EL (cell line): ENCODE data around the gene MBD3.

Experiments used
- DNase-seq: peaks from one replicate; pipeline ENCODE4 v3.0.0-alpha.2; 2016

The MBD3 gene

DNA sequence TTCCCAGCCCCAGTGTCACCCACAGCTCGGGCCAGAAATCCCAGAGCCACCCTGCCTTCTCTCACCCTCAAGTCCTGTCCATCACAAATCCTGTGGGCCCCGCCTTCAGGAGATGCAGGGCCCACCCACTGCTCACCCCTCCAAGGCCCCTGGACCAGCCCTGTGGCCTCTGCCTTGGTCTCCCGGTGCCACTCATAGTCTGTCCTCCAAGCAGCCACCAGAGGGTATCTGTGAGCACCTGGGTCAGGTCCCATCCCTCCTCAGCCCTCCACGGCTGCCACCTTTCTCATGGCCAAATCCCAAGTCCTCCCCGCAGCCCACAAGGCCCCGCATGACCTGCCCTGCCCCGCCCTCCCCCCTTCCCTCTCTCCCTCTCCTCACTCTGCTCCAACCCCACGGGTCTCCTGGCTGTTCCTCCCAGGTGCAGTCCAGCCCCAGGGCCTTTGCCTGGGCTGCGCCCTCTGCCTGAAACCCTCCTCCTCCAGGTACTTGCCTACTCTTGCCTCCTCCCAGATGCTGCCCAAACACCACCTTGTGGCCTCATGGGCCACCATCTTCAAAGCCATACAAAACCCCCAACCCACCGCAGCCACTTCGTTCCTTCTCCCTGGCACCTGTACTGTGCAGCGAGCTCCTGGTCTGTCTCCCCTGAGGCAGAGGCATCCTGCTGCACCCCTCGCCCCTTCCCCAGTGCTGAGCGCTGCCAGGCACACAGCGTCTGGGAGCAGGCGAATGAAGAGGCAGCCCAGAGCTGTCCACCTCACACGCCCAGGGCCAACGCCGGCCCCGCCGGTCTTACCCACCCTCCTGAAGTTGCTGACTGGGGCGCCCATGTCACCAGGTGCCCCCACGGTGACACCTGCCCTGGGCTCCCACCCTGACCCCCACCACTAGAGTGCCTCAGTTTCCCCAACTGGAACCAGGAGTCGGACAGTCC, 25.8 kb upstream of the MBD3 start:
- peak; percentile 30 for DNase-seq

DNA sequence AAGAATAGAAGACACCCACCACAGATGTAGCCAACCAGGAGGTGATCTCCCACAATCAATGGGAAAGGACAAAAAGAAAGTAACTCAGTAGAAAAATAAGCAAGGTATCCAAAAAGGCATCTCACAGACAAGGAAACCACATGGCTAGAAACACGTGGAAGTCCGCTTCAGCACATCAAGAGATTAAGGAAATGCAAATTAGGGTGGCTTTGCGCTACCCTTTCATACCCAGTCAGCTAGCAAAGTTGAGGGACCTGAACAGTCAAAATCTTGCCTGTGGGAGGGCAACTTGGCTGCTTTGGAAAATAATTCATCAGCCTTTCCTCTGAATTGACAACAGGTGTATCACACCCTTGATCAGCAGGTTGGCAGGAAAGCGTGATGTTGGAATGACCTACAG, 24.2 kb upstream of the MBD3 start:
- no peak for DNase-seq

DNA sequence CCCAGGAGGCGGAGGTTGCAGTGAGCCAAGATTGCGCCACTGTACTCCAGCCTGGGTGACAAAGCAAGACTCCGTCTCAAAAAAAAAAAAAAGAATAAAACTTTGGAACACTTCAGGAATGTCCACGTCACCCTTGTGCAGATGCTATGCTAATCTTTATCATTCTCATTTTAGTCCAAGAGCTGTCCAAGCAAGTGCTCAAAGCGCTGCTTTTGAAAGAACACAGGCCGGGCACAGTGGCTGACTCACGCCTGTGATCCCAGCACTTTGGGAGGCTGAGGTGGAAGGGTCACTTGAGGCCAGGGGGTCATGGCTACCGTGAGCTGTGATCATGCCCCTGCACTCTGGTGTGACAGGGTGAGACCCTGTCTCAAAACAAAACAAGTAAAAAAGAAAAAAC, 23.7 kb upstream of the MBD3 start:
- peak; percentile 60 for DNase-seq

DNA sequence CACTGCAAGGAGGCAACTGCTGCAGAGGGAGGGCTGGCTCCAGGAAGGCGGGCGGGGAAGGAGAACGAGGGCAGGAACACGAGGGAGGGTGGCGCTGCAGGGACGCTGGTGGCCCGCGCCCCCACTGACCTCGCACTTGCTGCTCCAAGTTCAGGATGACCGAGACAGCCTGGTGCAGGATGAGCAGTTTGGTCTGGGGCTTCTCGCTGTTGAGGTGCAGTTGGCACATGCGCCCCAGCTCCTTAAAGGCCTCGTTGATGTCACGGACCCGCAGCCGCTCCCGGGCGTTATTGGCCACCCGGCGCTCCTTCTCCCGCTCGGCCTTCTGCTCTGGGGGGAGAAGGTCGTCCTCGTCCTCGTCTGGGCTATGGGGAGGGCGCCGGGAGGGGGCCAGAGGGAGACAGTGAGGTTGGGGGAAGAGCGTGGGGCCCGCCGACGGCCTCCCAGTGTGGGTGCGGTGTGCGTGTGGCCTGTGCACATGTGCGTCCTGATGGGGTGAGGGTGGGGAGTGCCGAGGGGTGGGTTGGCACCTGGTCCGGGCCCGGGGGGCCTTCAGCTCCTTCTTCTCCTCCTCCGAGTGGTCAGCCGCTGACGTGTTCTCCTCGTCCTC, 22.6 kb upstream of the MBD3 start:
- no peak for DNase-seq

DNA sequence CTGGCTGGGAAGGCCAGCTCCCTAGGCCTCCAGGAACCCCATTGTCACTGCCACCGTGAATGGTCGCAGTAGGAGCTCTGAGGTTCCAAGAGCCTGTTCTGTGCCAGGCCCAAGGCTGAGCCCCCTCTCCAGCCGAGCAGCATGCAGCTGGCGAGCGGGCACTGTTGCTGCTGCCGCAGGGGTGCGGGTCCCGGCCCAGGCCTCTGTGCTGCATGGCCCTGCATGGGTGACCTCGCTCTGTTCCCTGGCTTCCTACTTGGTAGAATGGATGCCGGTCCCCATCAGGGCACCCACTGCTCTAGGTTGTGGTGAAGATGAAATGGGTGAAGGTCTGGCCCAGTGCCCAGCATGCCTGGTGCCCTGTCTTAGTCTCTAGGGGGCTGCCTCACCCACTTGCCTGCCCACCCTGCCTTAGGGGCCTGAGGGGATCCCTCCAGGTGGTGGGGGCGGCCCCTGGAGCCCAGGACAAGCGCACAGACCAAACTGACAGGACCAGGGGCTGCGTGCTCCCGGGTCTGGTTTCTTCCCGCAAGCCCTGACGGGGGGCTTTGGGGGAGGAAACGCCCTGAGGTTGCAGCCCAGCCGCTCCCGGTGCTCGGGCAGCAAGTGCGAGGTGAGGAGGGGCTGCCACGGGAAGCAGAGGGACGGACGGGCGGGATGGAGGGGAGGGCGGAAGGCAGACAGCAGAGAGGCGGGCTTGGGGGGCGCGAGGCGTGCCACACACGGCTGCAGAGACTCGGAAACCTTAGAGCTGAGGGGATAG, 21.3 kb upstream of the MBD3 start:
- no peak for DNase-seq

DNA sequence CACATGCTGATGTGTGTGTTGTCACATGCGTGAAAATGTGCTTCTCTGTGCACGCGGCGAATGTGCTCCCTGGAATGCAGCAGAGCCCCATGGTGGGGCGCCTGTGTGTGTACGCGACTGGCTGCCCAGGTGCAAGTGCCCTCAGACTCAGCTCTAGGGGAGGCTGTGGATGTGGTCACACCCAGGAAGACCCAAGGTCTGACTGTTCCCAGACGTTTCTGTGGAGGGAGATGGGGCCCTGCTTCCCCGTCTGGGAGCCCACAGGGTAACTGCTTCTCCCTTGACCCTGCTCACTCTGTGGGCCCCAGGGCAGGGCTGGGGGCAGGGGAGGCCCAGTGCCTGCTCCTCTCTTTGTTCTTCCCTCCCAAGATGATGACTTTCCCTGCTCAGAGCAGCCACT, 20.5 kb upstream of the MBD3 start:
- no peak for DNase-seq

DNA sequence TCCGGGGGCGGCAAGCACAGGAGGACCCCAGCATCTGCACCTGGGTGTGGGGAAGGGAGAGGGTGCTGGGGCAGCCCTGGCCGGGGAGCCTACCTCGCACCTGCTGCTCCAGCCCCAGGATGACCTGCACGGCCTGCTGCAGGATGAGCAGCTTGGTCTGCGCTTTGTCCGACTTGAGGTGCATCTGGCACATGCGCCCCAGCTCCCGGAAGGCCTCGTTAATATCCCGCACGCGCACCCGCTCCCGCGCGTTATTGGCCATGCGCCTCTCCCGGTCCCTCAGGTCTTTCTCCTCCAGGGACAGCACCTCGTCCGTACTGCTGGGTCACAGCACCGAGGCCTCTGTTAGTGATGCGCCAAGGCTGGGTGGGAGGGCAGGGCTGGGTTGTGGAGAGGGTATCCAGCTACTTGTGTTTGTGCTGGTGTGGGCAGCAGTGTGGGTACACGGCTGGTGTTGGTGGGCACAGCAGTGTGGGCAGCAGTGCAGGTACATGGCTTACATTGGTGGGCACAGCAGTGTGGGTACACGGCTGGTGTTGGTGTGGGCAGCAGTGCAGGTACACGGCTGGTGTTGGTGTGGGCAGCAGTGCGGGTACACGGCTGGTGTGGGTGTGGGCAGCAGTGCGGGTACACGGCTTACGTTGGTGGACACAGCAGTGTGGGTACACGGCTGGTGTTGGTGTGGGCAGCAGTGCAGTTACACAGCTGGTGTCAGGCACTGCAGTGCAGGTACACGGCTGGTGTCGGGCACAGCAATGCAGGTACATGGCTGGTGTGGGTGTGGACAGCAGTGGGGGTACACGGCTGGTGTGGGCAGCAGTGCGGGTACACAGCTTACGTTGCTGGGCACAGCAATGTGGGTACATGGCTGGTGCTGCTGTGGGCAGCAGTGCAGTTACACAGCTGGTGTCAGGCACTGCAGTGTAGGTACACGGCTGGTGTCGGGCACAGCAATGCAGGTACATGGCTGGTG, 19.7 kb upstream of the MBD3 start:
- no peak for DNase-seq

DNA sequence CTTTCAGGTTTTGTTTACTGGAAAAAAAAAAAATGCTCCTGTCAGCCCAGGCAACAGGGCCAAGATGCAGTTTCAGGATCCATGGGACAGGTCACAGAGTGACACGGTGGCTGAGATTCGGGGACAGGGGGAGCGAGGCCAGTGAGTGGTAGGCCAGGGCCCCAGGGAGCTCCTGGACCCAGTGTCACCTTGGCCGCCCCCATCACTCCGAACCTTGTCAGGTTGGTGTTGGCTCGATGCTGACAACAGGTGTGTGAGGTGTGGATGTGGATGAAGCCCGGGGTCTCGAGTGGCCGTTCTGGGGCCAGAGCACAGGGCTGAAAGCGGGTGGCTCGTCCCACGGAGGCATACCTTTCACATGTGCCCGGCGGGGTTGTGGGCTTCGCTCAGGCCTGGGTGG, 18.7 kb upstream of the MBD3 start:
- no peak for DNase-seq

DNA sequence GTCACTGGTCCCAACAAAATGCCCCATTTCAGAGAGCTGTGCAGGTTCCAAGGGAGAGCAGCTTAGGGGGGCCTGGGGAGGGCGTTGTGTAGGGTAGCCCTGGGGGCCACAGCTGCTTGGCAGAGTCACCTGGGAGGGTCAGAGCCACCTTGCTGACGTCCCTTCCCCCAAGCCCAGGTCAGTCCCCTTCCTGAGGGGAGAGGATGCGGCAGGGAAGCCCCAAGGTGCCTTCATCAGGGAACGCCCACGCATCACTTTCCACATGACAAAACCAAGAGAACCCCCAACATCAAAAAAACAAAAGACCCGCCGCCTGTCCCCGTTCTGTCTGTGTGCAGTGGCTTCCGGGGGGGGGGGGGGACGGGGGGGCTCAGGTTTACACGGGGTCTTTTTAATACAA, 17.9 kb upstream of the MBD3 start:
- DNase-seq: no peak

DNA sequence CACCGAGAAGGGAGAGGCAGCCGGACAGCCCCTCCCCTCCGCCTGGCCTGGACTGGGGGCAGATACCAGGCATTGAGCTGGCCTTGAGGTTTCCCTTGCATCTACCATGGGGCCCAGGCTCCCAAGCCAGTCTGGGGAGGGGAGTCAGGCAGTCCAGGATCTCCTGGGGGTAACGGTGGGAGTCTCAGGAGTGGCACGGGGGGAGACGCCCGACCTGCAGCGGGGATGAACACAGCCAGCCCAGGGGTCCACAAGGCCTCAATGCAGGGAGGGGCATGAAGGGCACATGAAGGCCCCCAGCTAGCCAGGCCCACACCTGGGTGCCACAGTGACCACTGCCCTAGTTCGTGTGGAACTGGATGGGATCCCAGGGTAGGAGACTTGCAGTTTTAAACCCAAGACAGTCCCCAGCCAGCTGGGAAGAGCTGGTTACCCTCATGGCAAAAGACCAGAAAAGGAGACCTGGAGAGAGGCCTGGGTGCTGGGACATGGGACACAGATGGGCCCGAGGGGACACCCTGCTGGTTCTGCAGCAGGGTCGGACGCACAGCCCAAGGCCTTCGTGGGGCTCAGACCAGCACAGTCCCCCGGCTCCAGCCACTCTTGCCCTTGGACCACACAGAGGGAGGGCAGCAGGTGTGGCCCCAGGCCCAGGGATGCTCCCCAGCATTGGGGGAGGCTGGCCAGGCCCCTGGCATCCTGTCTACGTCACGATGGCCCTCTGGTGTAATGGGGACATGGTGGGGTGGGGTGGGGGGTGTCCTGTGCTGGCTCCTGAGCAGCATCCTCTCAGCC, 17.2 kb upstream of the MBD3 start:
- no peak for DNase-seq

DNA sequence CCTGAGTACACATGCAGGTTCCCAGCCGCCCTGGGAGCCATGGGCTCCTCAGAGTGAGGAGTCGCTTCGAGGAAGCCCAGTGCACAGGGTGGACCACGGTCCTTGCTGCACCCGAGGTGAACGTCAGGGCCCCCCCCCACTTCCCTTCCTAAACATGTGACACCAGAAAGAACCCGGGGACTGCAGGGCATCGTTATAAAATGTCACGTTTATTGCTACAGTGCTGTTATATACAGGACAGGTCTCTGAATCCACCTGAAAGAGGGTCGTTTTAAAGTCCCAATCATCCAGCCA, 16.4 kb upstream of the MBD3 start:
- DNase-seq: no peak

DNA sequence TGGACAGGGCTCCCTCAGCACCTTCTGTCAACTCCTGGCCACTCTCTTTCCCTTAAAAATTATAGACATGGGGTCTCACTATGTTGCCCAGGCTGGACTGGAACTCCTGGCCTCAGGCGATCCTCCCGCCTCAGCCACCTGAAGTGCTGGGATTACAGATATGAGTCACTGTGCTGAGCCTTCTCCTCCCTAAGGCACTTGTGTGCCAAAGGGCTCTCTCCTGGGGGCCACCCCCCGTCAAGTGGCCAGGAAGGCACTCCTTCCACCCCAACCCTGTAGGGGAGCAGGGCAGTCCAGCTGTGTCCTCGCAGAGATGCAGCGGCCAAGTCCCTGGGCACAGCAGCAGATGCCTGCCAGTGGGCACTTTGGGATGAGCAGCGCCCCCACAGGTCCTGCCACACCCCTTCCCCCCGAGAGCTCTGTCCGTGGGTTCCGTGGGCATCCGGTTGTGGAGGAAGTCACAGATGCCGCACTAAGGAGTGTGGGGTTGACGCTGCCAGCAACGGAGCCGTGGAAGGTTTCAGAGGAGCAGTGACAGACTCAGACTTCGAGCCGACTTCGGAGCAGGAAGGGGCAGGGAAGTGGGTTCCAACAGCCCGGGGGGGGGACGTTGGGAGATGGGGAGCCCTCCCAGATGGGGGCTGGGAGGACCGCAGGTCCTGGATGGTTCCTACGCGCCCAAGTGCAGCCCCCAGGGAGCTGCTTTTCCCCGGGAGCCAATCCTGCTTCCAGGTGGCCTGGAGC, 15.9 kb upstream of the MBD3 start:
- peak; percentile 39 for DNase-seq

DNA sequence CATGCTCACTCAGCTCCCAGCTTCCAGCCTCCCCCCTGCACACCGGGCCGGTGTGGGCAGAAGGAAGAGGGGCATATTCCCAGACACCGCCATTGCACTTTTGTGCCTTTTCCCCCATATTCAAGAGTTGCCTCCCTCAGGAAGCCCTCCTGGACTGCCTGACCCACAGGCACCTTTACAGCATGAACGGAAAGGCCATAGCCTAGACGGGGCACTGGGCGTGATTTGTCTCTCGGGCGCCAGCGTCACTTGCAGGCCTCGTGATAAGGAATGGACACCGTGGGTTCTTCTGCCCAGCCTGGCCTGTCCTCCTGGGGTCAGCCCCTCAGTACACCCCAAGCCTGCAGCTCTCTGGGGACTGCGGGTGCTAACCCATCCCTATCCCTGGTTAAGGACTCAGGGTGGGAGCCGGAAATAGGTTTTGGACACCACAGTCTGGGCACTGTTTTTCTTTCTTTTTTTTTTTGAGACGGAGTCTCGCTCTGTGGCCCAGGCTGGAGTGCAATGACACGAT, 13.5 kb upstream of the MBD3 start:
- DNase-seq: no peak

DNA sequence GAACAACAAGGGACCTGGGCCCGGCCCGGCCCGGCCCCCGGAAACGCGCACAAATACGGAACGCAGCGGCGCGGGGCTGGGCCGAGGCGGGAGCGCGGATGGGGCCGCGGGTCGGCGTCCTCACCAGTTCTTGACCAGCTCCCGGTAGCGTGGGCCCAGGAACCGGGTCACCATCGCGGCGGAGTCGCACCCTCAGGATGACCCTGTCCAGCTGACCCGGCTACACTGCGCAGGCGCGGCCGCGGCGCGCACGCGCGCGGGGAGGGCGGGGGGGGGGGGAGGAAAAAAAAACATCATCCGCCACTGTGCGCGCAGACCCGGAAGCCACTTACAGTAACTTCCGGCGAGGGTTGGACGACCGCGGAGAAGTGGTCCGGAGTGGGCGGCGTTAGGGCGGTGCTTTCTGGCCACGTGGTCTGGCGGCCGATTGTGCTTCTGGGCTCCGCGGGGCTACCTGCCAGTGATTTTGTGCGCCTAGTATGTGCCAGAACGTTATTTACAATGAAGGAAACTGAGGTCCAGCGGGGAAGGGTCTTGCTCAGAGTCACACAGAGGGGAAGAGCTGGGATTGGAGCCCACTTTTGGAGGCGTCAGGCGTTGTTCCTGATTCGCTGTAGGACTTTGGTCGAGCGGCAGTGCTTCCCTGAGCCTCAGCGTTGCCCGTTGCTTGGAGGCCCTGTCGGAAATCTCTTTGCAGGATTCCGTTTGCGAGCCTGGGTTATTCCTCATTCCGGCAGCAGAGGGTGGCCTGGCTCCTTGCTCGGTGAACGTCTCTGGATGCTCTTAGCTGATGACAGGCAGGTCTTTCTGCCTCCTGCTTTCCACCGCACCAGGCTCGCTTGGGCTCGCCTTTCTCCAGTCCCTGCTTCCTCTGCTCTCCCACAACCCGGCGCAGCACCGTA, 12.8 kb upstream of the MBD3 start, which contains the start of gene UQCR11:
TSS of gene UQCR11 (minus strand) at position 227 of the 902 bp plus-strand sequence. CDS start at position 174, 53 bp downstream.
- peak; percentile 96 for DNase-seq

DNA sequence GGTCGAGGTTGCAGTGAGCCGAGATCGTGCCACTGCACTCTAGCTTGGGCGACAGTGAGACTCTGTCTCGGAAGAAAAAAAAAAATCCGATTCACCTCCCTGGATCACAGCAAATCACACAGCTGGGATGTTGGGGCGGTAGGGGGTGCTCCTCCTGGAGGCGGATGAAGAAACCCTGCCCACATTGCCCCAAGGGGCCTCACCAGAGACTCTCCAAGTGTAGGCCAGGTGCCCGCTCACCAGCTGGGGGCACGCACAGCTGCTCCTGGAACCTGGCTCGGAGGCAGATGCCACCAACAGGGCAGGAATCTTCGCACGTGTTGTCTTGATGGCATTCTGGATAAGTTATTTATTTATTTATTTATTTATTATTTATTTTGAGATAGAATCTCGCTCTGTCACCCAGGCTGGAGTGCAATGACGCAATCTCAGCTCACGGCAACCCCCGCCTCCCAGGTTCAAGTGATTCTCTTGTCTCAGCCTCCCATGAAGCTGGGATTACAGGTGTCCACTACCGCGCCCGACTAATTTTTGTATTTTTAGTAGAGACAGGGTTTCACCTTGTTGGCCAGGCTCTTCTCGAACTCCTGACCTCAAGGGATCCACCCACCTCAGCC, 9.5 kb upstream of the MBD3 start:
- DNase-seq: no peak

DNA sequence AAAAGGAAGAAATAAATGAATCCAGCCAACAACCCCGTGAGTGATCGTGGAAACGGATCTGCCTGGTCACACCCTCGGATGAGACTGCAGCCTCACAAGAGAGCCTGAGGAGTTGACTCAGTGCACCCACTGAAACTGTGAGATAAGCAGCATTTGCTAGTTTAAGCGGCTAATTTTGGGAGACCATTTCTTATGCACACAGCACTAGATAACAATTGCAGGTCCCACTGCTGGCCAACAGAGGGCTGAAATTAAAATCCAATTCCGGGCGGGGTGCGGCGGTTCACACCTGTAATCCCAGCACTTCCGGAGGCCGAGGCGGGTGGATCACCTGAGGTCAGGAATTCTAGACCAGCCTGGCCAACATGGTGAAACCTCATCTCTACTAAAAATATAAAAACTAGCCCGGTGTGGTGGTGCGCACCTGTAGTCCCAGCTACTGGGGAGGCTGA, 9.0 kb upstream of the MBD3 start:
- no peak for DNase-seq

DNA sequence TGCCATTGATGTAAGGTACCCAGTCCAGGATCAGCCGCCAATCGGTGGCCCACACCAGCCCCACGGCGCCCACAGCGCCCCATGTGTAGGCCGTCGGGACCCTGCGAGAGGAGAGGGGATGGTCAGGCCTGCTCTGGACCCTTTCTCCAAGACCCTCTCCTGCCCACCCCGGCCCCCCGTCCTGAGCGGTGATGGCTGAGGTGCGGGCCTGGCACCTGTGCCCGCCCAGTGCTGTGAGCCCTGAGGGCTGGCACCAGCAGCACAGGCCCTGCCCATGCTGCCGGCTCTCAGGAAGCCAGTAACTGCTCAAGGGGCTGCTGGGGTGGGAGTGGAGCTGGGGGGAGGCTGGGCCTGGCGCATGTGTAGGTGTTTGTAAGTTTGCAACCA, 6.8 kb upstream of the MBD3 start:
- DNase-seq: no peak

DNA sequence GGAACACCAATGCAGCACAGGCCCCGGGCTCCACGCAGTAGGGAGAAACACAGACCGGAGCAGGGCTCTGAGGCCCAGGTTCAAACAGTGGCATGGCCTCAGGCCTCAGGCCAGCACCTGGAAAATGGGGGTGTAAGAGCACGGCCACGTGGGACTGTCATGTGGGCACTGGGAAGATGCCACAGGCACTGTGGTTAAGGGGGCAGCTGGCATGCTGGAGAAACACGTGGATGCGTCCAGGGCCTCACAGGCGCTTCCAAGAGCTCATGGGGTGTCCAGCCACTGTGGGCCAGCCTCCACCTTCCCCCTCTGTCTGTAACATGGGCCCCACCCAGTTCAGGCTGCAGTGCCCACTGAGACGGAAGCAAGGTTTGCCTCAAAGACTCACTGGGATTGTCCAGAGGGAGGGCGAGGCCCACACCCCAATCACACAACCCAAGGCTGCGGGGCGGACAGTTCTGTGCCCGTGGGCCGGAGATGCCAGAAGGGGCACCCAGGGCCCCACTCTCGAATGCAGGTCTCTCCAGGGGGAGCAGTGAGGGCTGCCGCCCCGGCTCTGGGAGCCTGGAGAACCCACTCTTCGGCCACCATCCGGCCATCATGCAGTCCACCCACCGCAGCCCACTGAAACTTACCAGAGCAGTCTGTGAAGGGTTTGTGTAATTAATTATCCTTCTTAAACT, 6.3 kb upstream of the MBD3 start:
- DNase-seq: no peak

DNA sequence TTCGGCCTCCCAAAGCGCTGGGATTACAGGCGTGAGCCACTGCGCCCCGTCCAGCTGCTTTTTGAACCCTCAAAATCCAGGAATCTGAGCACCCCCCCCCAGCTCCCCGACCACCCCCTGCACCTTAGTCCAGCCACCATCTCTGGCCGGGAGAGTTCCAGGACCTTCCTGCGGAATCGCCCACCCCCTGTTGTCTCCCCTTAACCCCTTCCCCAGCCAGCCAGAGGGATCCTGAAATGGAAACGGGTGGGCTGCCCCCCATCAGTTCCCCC, 772 bp upstream of the MBD3 start:
- no peak for DNase-seq
